ENCODE data around the gene KCNIP1. TPM values are rescaled to one million over a fixed set of nuclear protein-coding genes. Genes with fewer than 3 reads are reported as not detected.

Gene KCNIP1
- polyA plus RNA-seq, 3 donors: not detected

GRCh38 chr5:170545313-170545712 is 41.5 kb downstream of the KCNIP1 start:
- no CpG with 5 or more reads among the region's 2 CpGs for WGBS (ENCODE audit: insufficient coverage)
- no peak overlapping the region for H3K27ac Mint-ChIP-seq
- no peaks in the 10 kb centered on the region for H3K4me1 ChIP-seq (ENCODE audit: control insufficient read depth in 1 of 2, insufficient read depth in 2 of 2, low read length in 2 of 2)
- H3K36me3 Mint-ChIP-seq: no peaks in the 10 kb centered on the region
- H3K79me2 ChIP-seq (ENCODE audit: insufficient read depth, low read length): no peaks in the 10 kb centered on the region
- no peaks in the 10 kb centered on the region for H4K20me1 ChIP-seq (ENCODE audit: insufficient read depth, low read length)
- H3K27ac ChIP-seq (ENCODE audit: low read depth in 1 of 2, low read length in 2 of 2): no peak overlapping the region
- H3K4me3 ChIP-seq (replicated peaks in 1 of 3; ENCODE audit: low read depth in 2 of 3, low read length in 3 of 3): no peak overlapping the region
- H3K4me1 Mint-ChIP-seq: peaks cover 7% of the 10 kb centered on the region
- H3K9me3 ChIP-seq (replicated peaks in 1 of 2; ENCODE audit: control insufficient read depth in 1 of 2, insufficient read depth in 1 of 2, low read length in 2 of 2): peaks cover 3 to 15% of the 10 kb centered on the region in 2 donors
- no peak overlapping the region for H3K9ac ChIP-seq (ENCODE audit: insufficient read depth, low read length, poor library complexity, severe bottlenecking)
- TF ChIP-seq CTCF (IDR thresholded peaks at IDR 0.05): no peak
- H3K9me3 Mint-ChIP-seq: peaks cover 0 to 18% (median 15%) of the 10 kb centered on the region in 7 donors
- no peak overlapping the region for H3K4me2 ChIP-seq (replicated peaks; ENCODE audit: extremely low read depth, low read length, poor library complexity, severe bottlenecking)
- H3K4me3 Mint-ChIP-seq: no peak overlapping the region
- H2AFZ ChIP-seq (ENCODE audit: insufficient read depth, low read depth, low read length, poor library complexity, severe bottlenecking): no peak overlapping the region
- peaks cover 19 to 23% of the 10 kb centered on the region in 2 donors for H3K27me3 ChIP-seq (ENCODE audit: control insufficient read depth in 2 of 2, insufficient read depth in 2 of 2, low read length in 2 of 2)
- no peaks in the 10 kb centered on the region for H3K36me3 ChIP-seq (replicated peaks in 1 of 2; ENCODE audit: control insufficient read depth in 1 of 2, insufficient read depth in 2 of 2, low read length in 2 of 2)
- intact Hi-C loops (cut with micrococcal nuclease): no loop called here
- no peak for DNase-seq
- H3K27me3 Mint-ChIP-seq (ENCODE audit: low read depth in 3 of 3): peaks cover 2 to 17% (median 15%) of the 10 kb centered on the region in 3 donors

GRCh38 chr5:170545811-170546210 is 42.0 kb downstream of the KCNIP1 start:
- H3K4me1 Mint-ChIP-seq: peaks cover 6% of the 10 kb centered on the region
- no peak overlapping the region for H3K4me2 ChIP-seq (replicated peaks; ENCODE audit: extremely low read depth, low read length, poor library complexity, severe bottlenecking)
- H3K9me3 Mint-ChIP-seq: peaks cover 0 to 18% (median 15%) of the 10 kb centered on the region in 7 donors
- no peak overlapping the region for H3K27ac ChIP-seq (ENCODE audit: low read depth in 1 of 2, low read length in 2 of 2)
- H3K4me3 Mint-ChIP-seq: no peak overlapping the region
- no peak for DNase-seq
- peaks cover 20 to 23% of the 10 kb centered on the region in 2 donors for H3K27me3 ChIP-seq (ENCODE audit: control insufficient read depth in 2 of 2, insufficient read depth in 2 of 2, low read length in 2 of 2)
- H3K27me3 Mint-ChIP-seq (ENCODE audit: low read depth in 3 of 3): peaks cover 2 to 17% (median 15%) of the 10 kb centered on the region in 3 donors
- WGBS (ENCODE audit: insufficient coverage): 0% methylated on average over 1 of the region's 1 CpG
- H3K36me3 Mint-ChIP-seq: no peaks in the 10 kb centered on the region
- no peak overlapping the region for H3K27ac Mint-ChIP-seq
- H3K4me3 ChIP-seq (replicated peaks in 1 of 3; ENCODE audit: low read depth in 2 of 3, low read length in 3 of 3): no peak overlapping the region
- no peaks in the 10 kb centered on the region for H3K79me2 ChIP-seq (ENCODE audit: insufficient read depth, low read length)
- H3K9ac ChIP-seq (ENCODE audit: insufficient read depth, low read length, poor library complexity, severe bottlenecking): no peak overlapping the region
- intact Hi-C loops (cut with micrococcal nuclease): no loop called here
- H3K9me3 ChIP-seq (replicated peaks in 1 of 2; ENCODE audit: control insufficient read depth in 1 of 2, insufficient read depth in 1 of 2, low read length in 2 of 2): peaks cover 3 to 15% of the 10 kb centered on the region in 2 donors
- H3K36me3 ChIP-seq (replicated peaks in 1 of 2; ENCODE audit: control insufficient read depth in 1 of 2, insufficient read depth in 2 of 2, low read length in 2 of 2): no peaks in the 10 kb centered on the region
- H2AFZ ChIP-seq (ENCODE audit: insufficient read depth, low read depth, low read length, poor library complexity, severe bottlenecking): no peak overlapping the region
- H4K20me1 ChIP-seq (ENCODE audit: insufficient read depth, low read length): no peaks in the 10 kb centered on the region
- H3K4me1 ChIP-seq (ENCODE audit: control insufficient read depth in 1 of 2, insufficient read depth in 2 of 2, low read length in 2 of 2): no peaks in the 10 kb centered on the region
- no peak for TF ChIP-seq CTCF (IDR thresholded peaks at IDR 0.05)
